Ascending aorta (tissue), 2 donors: ENCODE measurements around the gene MAN1A2. TPM values are rescaled to one million over a fixed set of nuclear protein-coding genes. Genes with fewer than 3 reads are reported as not detected.

Experiments used
- DNase-seq, 2 donors: peaks; one replicate each; pipeline ENCODE4 v3.0.0-alpha.2; 2019; ENCODE audit warnings: low spot score in 2 of 2
- H3K27ac ChIP-seq, 2 donors: fragments of 200-600 bp; sonication (generic); one replicate each; pipeline ENCODE4 v1.5.1; 2016 to 2017; ENCODE audit warnings: mild to moderate bottlenecking in 1 of 2
- H3K27me3 ChIP-seq: fragments of 200-600 bp; sonication (generic); one replicate; pipeline ENCODE4 v1.5.1; 2017
- H3K36me3 ChIP-seq, 2 donors: fragments of 200-600 bp; sonication (generic); one replicate each; pipeline ENCODE4 v1.5.1; 2016
- H3K4me1 ChIP-seq, 2 donors: fragments of 200-600 bp; sonication (generic); one replicate each; pipeline ENCODE4 v1.5.1; 2016 to 2017; ENCODE audit warnings: mild to moderate bottlenecking in 1 of 2
- H3K4me3 ChIP-seq, 2 donors: fragments of 200-600 bp; sonication (generic); one replicate each; pipeline ENCODE4 v1.5.1; 2016 to 2017; ENCODE audit warnings: mild to moderate bottlenecking in 1 of 2
- H3K9me3 ChIP-seq, 2 donors: fragments of 200-600 bp; sonication (generic); one replicate each; pipeline ENCODE4 v1.5.1; 2016
- intact Hi-C: fragments of 100-400 bp; cut with DNase I; formaldehyde crosslinking; loops from one replicate; pipeline ENCODE4 v1.15.1; 2023
- total RNA-seq: library from RNA; depleted of rRNA; stranded (reverse); fragments of >200 nt; gene quantifications from one replicate; pipeline ENCODE4 v1.1.0, GENCODE V29; 2016
- TF ChIP-seq, protein P1 (sequence below), 3 experiments: fragments of 200-600 bp in 2 of 3; fragments of 450-650 bp in 1 of 3; sonication (generic) in 2 of 3; IDR thresholded peaks; one replicate each; pipeline ENCODE4 v1.5.1; 2016 to 2019; ENCODE audit warnings: antibody characterized with exemption in 3 of 3, mild to moderate bottlenecking in 1 of 3, moderate library complexity in 1 of 3

MAN1A2 gene
- total RNA-seq, 1 donor from 2014 or later = 25.4 TPM

DNA sequence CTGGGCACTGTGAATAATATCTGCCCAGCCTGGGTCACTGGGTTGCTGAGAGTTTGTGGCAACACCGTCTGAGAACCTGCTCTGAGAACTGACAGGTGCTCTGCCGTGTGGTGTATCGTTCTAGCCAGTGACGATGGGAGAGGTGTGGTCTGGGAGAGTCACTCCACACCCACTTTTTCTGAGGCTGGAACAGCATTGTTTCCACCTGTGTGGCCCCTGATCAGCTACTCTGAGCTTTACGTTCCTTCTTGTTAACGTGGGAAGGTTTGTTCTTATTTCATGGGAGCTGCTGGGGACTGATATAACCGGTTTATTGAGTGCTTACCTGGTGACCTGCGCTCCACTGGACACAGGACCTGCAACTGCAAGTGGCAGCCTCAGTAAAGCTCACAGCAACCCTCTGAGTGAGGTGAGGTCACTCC, 203.8 kb downstream of the MAN1A2 start:
- Histone ChIP-seq H3K4me1 (no peaks in the 10 kb centered on the region), H3K27ac (no peak overlapping the region), H3K4me3 (no peak overlapping the region), H3K36me3 (no peaks in the 10 kb centered on the region), H3K9me3 (no peaks in the 10 kb centered on the region), H3K27me3 (no peaks in the 10 kb centered on the region)
- DNase-seq = peak in 1 of 2 donors; percentile 48
- intact Hi-C loops = no loop called here
- TF ChIP-seq, protein P1, sequence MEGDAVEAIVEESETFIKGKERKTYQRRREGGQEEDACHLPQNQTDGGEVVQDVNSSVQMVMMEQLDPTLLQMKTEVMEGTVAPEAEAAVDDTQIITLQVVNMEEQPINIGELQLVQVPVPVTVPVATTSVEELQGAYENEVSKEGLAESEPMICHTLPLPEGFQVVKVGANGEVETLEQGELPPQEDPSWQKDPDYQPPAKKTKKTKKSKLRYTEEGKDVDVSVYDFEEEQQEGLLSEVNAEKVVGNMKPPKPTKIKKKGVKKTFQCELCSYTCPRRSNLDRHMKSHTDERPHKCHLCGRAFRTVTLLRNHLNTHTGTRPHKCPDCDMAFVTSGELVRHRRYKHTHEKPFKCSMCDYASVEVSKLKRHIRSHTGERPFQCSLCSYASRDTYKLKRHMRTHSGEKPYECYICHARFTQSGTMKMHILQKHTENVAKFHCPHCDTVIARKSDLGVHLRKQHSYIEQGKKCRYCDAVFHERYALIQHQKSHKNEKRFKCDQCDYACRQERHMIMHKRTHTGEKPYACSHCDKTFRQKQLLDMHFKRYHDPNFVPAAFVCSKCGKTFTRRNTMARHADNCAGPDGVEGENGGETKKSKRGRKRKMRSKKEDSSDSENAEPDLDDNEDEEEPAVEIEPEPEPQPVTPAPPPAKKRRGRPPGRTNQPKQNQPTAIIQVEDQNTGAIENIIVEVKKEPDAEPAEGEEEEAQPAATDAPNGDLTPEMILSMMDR (IDR thresholded peaks at IDR 0.05) = no peak

DNA sequence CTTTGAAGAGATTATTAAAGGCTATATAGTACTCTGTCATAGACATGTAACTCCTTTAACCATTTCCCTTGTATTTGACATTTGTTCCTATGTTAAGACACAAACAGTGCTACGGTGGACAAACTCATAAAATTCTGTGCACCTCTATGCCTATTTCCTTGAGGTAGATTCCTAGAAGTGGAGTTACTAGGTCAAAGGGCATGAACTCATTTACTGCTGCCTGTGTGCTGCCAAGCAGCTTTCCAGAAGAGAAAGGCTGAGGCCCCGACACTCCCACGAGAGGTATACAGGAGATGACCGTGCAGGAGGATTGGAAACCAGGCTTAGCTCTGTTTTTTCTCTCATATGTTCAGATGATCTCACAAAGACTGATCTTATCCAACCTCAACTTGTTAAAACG, 204.2 kb downstream of the MAN1A2 start:
- peak in 1 of 2 donors; percentile 11 for DNase-seq
- Histone ChIP-seq H3K36me3 (no peaks in the 10 kb centered on the region), H3K27ac (no peak overlapping the region), H3K4me3 (no peak overlapping the region), H3K27me3 (no peaks in the 10 kb centered on the region), H3K9me3 (no peaks in the 10 kb centered on the region), H3K4me1 (no peaks in the 10 kb centered on the region)
- TF ChIP-seq, protein P1 (IDR thresholded peaks at IDR 0.05) = no peak
- intact Hi-C loops = no loop called here

GRCh38 chr1:117572546-117572945, 205.3 kb downstream of the MAN1A2 start:
- peak in 1 of 2 donors; percentile 58 for DNase-seq
- H3K36me3 ChIP-seq = no peaks in the 10 kb centered on the region
- TF ChIP-seq, protein P1 (IDR thresholded peaks at IDR 0.05) = no peak
- H3K4me1 ChIP-seq = no peaks in the 10 kb centered on the region
- H3K9me3 ChIP-seq = no peaks in the 10 kb centered on the region
- H3K4me3 ChIP-seq = no peak overlapping the region
- no peak overlapping the region for H3K27ac ChIP-seq
- H3K27me3 ChIP-seq = no peaks in the 10 kb centered on the region
- intact Hi-C loops = no loop called here

GRCh38 chr1:117573386-117574023, 206.3 kb downstream of the MAN1A2 start:
- TF ChIP-seq, protein P1 (IDR thresholded peaks at IDR 0.05) = no peak
- H3K36me3 ChIP-seq = no peaks in the 10 kb centered on the region
- no peaks in the 10 kb centered on the region for H3K4me1 ChIP-seq
- no peaks in the 10 kb centered on the region for H3K9me3 ChIP-seq
- no peak overlapping the region for H3K4me3 ChIP-seq
- DNase-seq = peak in 1 of 2 donors; percentile 42
- no peaks in the 10 kb centered on the region for H3K27me3 ChIP-seq
- no peak overlapping the region for H3K27ac ChIP-seq
- intact Hi-C loops = no loop called here

DNA sequence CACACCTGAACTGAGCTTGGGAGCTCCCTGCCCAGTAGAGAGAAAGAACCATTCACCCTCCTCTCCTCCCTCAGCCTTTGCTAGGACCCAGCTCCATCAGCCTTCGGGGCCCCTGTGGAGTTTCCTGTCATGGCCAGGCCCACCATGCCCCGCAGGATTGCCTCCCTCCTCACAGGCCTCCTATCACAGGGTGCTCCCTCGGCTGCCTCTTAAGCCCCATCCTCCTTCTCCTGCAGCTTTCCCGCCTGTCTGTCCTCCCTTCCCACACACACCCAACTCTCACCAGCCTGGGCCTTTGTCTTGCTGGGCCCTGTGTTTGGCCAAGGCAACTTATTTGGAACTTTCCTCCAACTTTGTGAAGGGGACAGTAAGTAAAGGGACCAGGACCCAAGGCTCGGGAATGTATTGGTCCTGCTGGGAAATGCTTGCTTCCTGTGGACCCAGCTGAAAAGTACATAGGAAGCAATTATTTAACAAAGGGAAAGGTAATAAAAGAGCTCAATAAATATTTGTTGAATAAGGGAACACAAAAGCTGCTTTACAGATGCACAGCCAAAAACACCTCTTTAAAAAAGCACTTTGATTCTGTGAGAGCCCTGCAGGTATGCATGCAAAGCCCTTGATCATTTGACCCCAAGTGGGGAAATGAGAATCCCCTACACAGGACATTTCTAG, 207.0 kb downstream of the MAN1A2 start:
- no peaks in the 10 kb centered on the region for H3K9me3 ChIP-seq
- DNase-seq = peak in 1 of 2 donors; percentile 33
- no peak overlapping the region for H3K4me3 ChIP-seq
- no peak overlapping the region for H3K27ac ChIP-seq
- H3K4me1 ChIP-seq = no peaks in the 10 kb centered on the region
- intact Hi-C loops = no loop called here
- TF ChIP-seq, protein P1 (IDR thresholded peaks at IDR 0.05) = no peak
- H3K36me3 ChIP-seq = no peaks in the 10 kb centered on the region
- H3K27me3 ChIP-seq = no peaks in the 10 kb centered on the region
